Measurements from ENCODE around the gene ITGAV.

ITGAV gene

GRCh38 chr2:186693446-186693832, 103.6 kb downstream of the ITGAV start:
- H3K4me3 ChIP-seq (replicated peaks; ENCODE audit: low read depth, low read length), result peak overlapping the region; percentile 79
- no peak for TF ChIP-seq CTCF (IDR thresholded peaks at IDR 0.05; ENCODE audit: low read depth, low read length, missing control alignments)
- DNase-seq (ENCODE audit: extremely low read depth, low read depth), result no peak

- H3K4me3 ChIP-seq (replicated peaks; ENCODE audit: low read depth, low read length), result peak overlapping the region; percentile 79
These were observed 105.4 kb downstream of the ITGAV start for GRCh38 chr2:186695081-186695756.

GRCh38 chr2:186696290-186696689, 106.4 kb downstream of the ITGAV start:
- no peak overlapping the region for H3K4me3 ChIP-seq (replicated peaks; ENCODE audit: low read depth, low read length)
- DNase-seq (ENCODE audit: extremely low read depth, low read depth), result no peak
- no peak for TF ChIP-seq CTCF (IDR thresholded peaks at IDR 0.05; ENCODE audit: low read depth, low read length, missing control alignments)

More at GRCh38 chr2:186695081-186695756, 105.4 kb downstream of the ITGAV start:
- DNase-seq (ENCODE audit: extremely low read depth, low read depth), result no peak
- TF ChIP-seq CTCF (IDR thresholded peaks at IDR 0.05; ENCODE audit: low read depth, low read length, missing control alignments), result no peak

GRCh38 chr2:186696804-186697203, 106.9 kb downstream of the ITGAV start:
- no peak for DNase-seq (ENCODE audit: extremely low read depth, low read depth)
- H3K4me3 ChIP-seq (replicated peaks; ENCODE audit: low read depth, low read length), result no peak overlapping the region
- no peak for TF ChIP-seq CTCF (IDR thresholded peaks at IDR 0.05; ENCODE audit: low read depth, low read length, missing control alignments)

- no peak for TF ChIP-seq CTCF (IDR thresholded peaks at IDR 0.05; ENCODE audit: low read depth, low read length, missing control alignments)
- H3K4me3 ChIP-seq (replicated peaks; ENCODE audit: low read depth, low read length), result no peak overlapping the region
- no peak for DNase-seq (ENCODE audit: extremely low read depth, low read depth)
These were observed 107.7 kb downstream of the ITGAV start for GRCh38 chr2:186697536-186697935.

- no peak for TF ChIP-seq CTCF (IDR thresholded peaks at IDR 0.05; ENCODE audit: low read depth, low read length, missing control alignments)
- DNase-seq (ENCODE audit: extremely low read depth, low read depth), result no peak
- H3K4me3 ChIP-seq (replicated peaks; ENCODE audit: low read depth, low read length), result no peak overlapping the region
These were observed 109.9 kb downstream of the ITGAV start for GRCh38 chr2:186699742-186700141.

- H3K4me3 ChIP-seq (replicated peaks; ENCODE audit: low read depth, low read length), result no peak overlapping the region
- no peak for DNase-seq (ENCODE audit: extremely low read depth, low read depth)
- TF ChIP-seq CTCF (IDR thresholded peaks at IDR 0.05; ENCODE audit: low read depth, low read length, missing control alignments), result no peak
These were observed 112.2 kb downstream of the ITGAV start for GRCh38 chr2:186702006-186702405.
